Right cardiac atrium (tissue), 5 donors: ENCODE results near the gene BCL7C. TPM values are rescaled to one million over a fixed set of nuclear protein-coding genes. Genes with fewer than 3 reads are reported as not detected.

Experiments used
- ATAC-seq, 2 donors: fragments of 200-7000 bp; cut with Tn5 transposase; one replicate each; pipeline versions ENCODE4 v1.8.0 to v1.9.1; 2020; ENCODE audit warnings: moderate library complexity in 2 of 2, mild to moderate bottlenecking in 1 of 2
- DNase-seq, 3 donors: peaks; one replicate each; pipeline ENCODE4 v3.0.0-alpha.2; 2020
- H3K27ac ChIP-seq: one replicate; pipeline ENCODE4 v1.5.1; 2013; ENCODE audit warnings: mild to moderate bottlenecking, low read length, control low read depth, moderate library complexity
- H3K27me3 ChIP-seq: one replicate; pipeline ENCODE4 v1.6.1; 2013; ENCODE audit not compliant: control insufficient read depth, insufficient read depth
- H3K4me1 ChIP-seq: one replicate; pipeline ENCODE4 v1.6.1; 2013; ENCODE audit warnings: low read length; ENCODE audit not compliant: control insufficient read depth, insufficient read depth
- H3K4me3 ChIP-seq: one replicate; pipeline ENCODE4 v1.5.1; 2013; ENCODE audit warnings: low read length, control low read depth
- H3K9me3 ChIP-seq: one replicate; pipeline ENCODE4 v1.6.1; 2013; ENCODE audit warnings: low read length; ENCODE audit not compliant: control insufficient read depth
- WGBS: extraction: QIAGEN DNeasy Blood & Tissue Kit; methylation state at CpG from one replicate; pipeline ENCODE4 v1.1.7; 2013; 5-methylcytosine and 5-hydroxymethylcytosine counted together
- intact Hi-C, 4 donors: fragments of 100-400 bp; cut with DNase I; formaldehyde crosslinking; loops; one replicate each; pipeline versions ENCODE4 v1.11.0 to v1.14.0; 2022 to 2023
- polyA plus RNA-seq: library from polyadenylated mRNA; stranded (reverse); fragments of 200-250 nt; gene quantifications from one replicate; pipeline ENCODE4 v1.2.3, GENCODE V29; 2013
- total RNA-seq, 4 donors: library from RNA; stranded (reverse); fragmentation: NEBNext Ultra II Directional; extraction: Animal tissue kit (Norgen Biotek cat#: 25700); gene quantifications; one replicate each; pipeline ENCODE4 v1.2.1, GENCODE V29; 2021
- donor health status: healthy with polysubstance abuse.
- donor health status: DM: no; HTN: yes; CAD: no.
- donor health status: DM: no; HTN: no; CAD: no.
- donor health status: DM: no; HTN: yes; CAD: no; lungs with severe emphysema.
- donor health status: DM: yes; HTN: yes; CAD: no.

The BCL7C gene
- total and polyA plus RNA-seq, 5 donors = 20.6 to 31.7 (median 29.2) TPM

DNA sequence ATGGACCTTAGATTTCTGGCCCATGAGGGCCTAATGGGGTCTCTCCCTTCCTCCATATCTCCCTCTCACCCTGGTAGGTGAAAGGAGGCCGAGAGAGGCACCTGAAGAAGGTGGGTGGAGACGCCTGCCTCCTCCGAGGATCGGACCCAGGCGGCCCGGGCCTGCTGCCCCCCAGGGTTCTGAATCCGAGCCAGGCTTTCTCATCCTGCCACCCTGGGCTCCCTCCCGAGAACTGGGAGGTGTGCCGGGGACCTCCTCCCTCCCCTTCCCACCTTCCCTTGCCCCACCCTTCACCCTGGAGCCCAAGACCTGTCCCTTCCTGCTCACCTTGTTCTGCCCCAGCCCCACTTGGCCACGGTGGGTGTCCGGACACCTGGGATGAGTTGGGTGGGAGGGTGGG, 34.5 kb upstream of the BCL7C start:
- ATAC-seq = no peak
- H3K9me3 ChIP-seq = no peaks in the 10 kb centered on the region
- H3K4me1 ChIP-seq = no peaks in the 10 kb centered on the region
- H3K4me3 ChIP-seq = no peak overlapping the region
- no peaks in the 10 kb centered on the region for H3K27me3 ChIP-seq
- 91% methylated on average over 11 of the region's 11 CpGs for WGBS
- no peak overlapping the region for H3K27ac ChIP-seq
- intact Hi-C loops = loop anchor here in 1 of 4 donors (10.0 kb wide), 1 partner anchor 84 kb away; no protein-coding TSS in a partner anchor
- peak in 2 of 3 donors; percentile 54 to 65 for DNase-seq

DNA sequence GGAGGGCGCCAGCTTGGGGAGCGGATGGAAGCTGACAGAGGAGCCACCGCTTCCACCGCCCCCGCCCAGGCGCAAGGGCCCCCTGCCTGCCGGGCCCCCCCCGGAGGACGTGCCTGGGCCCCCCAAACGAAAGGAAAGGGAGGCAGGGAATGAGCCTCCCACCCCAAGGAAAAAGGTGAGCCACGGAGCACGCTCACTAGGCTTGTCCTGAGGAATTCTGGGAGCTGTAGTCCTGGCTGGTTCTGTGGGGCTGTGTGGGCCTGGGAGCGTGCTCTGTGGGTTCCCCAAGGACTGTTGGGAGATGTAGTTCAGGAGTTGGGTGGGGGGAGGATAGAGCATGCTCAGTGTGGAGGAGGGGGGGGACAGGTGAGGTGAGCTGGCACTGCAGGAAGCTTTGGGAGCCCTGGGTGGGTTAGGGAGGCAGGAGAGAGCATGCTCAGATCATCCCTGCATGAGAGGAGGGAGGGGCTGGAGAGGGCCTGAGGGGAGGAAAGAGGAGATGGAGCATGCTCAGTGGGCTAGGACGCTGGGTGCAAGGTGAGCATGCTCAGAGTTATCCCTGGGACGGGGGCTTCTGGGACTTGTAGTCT, 34.0 kb upstream of the BCL7C start:
- 58% methylated on average over 15 of the region's 15 CpGs for WGBS
- intact Hi-C loops = loop anchor here in 1 of 4 donors (10.0 kb wide), 1 partner anchor 83 kb away; no protein-coding TSS in a partner anchor
- no peak overlapping the region for H3K27ac ChIP-seq

DNA sequence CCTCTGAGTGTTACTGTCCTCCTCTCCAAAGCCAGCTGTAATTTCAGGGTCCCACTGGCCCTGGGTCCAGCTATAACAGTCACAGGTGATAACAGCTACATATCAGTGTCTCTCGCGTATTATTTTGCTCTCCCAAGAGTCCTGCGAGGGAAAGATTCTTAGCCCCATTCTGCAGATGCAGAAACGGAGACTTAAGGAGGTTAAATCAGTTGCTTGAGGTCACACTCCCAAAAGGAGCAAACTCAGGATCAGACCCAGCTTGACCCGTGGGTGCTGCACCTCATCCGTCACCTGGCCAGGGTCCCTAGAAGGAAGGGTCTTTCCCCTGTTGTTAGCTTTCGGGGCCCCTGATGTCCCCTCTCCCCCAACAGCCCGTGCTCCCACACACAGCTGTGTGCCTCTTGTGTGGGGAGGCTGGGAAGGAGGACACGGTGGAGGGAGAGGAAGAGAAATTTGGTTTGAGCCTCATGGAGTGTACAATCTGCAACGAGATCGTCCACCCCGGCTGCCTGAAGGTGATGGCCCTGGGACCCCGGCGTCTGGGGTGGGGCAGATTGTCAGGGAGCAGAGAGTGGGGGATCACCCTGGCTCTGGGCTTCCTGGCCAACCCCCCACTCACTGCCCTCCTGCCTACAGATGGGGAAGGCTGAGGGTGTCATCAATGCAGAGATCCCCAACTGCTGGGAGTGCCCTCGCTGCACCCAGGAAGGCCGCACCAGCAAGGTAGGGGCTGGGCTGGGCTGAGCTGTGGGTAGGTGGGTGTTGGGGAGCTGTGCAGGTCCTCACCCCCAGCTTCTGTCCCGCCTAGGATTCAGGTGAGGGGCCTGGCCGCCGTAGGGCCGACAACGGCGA, 33.3 kb upstream of the BCL7C start:
- Histone ChIP-seq H3K4me3 (no peak overlapping the region), H3K9me3 (no peaks in the 10 kb centered on the region), H3K4me1 (no peaks in the 10 kb centered on the region), H3K27ac (no peak overlapping the region), H3K27me3 (no peaks in the 10 kb centered on the region)
- DNase-seq (peak in 2 of 3 donors; percentile 44 to 71), ATAC-seq (no peak)
- intact Hi-C loops = loop anchor here in 1 of 4 donors (10.0 kb wide), 1 partner anchor 82 kb away; no protein-coding TSS in a partner anchor
- 85% methylated on average over 22 of the region's 22 CpGs for WGBS

More for the DNA sequence above, 34.0 kb upstream of the BCL7C start:
- Histone ChIP-seq H3K27me3 (no peaks in the 10 kb centered on the region), H3K4me3 (no peak overlapping the region), H3K4me1 (no peaks in the 10 kb centered on the region), H3K9me3 (no peaks in the 10 kb centered on the region)
- DNase-seq = peak in 2 of 3 donors; percentile 70 to 75
- peak; percentile 5 to 23 for ATAC-seq

DNA sequence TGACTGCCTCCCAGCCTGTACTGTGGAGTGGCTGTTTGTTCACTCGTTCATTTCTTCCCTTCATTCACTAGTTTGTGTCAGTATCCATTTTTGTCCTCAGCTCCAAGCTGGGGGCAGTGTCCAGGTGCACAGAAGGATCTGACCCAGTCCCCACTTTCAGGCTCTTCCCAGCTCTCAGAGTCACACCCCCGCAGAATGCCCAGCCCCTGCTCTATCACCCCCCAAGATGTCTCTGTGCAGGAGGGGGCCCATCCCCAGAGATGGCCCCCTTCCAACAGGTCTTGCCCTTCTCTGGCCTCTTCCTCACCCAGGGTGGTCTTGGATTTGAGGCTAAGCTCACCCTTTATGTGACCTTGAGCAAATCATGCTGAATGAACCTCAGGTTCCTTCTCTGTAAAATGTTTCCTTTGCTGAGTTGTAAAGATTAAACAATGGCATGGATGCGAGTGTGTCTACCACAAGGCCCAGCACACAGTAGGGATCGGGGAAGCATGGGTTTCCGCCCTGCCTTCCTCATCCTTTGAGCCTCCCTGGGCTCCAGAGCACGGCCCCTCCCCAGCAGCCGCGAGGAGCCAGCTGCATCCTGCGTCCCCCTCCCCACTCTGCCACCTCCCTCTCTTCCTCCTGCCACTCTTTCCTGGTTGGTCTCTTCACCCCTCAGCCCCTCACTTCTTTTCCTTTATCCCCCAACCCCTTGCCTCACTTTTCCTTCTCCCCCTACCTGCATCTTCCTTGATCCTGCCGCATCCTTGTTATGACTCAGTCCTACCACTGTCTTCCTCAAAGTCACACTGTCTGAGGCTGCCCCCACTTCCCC, 32.3 kb upstream of the BCL7C start:
- DNase-seq (peak in 2 of 3 donors; percentile 45 to 54), ATAC-seq (no peak)
- H3K4me1 ChIP-seq = no peaks in the 10 kb centered on the region
- H3K27ac ChIP-seq = no peak overlapping the region
- WGBS = 63% methylated on average over 10 of the region's 10 CpGs
- no peaks in the 10 kb centered on the region for H3K9me3 ChIP-seq
- no peak overlapping the region for H3K4me3 ChIP-seq
- no peaks in the 10 kb centered on the region for H3K27me3 ChIP-seq
- intact Hi-C loops = loop anchor here in 1 of 4 donors (10.0 kb wide), 1 partner anchor 81 kb away; no protein-coding TSS in a partner anchor

DNA sequence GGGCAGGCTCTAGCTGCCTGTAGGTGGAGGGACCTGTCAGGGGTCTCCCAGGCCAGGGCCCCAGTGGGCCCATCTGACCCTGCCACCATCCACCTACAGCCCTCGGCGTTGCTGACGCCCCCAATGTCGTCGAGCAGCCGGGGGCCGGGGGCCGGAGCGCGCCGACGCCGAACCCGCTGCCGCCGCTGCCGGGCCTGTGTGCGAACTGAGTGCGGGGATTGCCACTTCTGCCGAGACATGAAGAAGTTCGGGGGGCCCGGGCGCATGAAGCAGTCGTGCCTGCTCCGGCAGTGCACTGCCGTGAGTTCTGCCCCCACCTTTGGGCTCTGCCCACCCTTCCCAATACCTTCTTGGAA, 31.7 kb upstream of the BCL7C start:
- no peaks in the 10 kb centered on the region for H3K4me1 ChIP-seq
- WGBS = 90% methylated on average over 26 of the region's 26 CpGs

DNA sequence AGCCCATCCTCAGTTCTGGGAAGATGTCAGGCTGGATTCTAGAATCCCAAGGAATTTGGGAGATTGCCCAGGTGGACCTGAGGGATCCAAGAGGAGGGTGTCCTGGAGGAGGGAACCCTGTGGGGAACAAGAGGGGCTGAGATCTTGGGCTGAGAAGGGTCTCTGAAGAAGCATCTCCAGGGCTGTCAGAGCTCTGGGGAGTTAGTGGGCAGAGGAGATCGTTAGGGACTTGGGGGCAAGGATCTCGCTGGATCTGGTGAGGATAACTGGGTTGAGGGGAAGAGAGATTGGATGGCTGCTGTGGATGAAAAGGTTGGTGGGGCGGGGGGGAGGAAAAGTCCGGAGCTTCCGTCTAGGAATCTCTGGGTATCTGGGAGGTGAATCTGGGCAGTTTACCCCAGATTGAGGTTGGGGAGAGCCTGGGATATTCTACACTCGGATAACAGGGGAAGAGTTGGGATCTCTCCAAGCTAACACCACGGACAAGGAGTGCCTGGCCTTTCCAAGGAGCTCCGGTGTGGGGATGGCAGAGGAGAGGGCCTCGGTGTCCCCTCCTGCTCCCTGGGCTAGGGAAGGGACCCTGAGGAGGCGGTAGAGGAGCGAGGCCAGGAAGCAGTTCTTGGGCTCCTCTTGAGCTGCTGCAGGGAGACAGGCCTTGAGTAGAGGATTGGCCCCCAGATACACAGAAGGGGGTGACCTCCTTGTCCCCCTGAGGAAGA, 31.2 kb upstream of the BCL7C start:
- H3K9me3 ChIP-seq = no peaks in the 10 kb centered on the region
- no peak overlapping the region for H3K27ac ChIP-seq
- ATAC-seq (no peak), DNase-seq (peak in 1 of 3 donors; percentile 46)
- no peaks in the 10 kb centered on the region for H3K27me3 ChIP-seq
- intact Hi-C loops = loop anchor here in 2 of 4 donors (5.0 to 10.0 kb wide), 2 partner anchors 80 to 83 kb away; no protein-coding TSS in a partner anchor
- H3K4me1 ChIP-seq = no peaks in the 10 kb centered on the region
- no peak overlapping the region for H3K4me3 ChIP-seq
- WGBS = 62% methylated on average over 11 of the region's 11 CpGs

More for the DNA sequence above, 31.7 kb upstream of the BCL7C start:
- no peak for ATAC-seq
- Histone ChIP-seq H3K27ac (no peak overlapping the region), H3K9me3 (no peaks in the 10 kb centered on the region), H3K4me3 (no peak overlapping the region), H3K27me3 (no peaks in the 10 kb centered on the region)
- DNase-seq = peak in 2 of 3 donors; percentile 52 to 68
- intact Hi-C loops = loop anchor here in 1 of 4 donors (10.0 kb wide), 1 partner anchor 81 kb away; no protein-coding TSS in a partner anchor

DNA sequence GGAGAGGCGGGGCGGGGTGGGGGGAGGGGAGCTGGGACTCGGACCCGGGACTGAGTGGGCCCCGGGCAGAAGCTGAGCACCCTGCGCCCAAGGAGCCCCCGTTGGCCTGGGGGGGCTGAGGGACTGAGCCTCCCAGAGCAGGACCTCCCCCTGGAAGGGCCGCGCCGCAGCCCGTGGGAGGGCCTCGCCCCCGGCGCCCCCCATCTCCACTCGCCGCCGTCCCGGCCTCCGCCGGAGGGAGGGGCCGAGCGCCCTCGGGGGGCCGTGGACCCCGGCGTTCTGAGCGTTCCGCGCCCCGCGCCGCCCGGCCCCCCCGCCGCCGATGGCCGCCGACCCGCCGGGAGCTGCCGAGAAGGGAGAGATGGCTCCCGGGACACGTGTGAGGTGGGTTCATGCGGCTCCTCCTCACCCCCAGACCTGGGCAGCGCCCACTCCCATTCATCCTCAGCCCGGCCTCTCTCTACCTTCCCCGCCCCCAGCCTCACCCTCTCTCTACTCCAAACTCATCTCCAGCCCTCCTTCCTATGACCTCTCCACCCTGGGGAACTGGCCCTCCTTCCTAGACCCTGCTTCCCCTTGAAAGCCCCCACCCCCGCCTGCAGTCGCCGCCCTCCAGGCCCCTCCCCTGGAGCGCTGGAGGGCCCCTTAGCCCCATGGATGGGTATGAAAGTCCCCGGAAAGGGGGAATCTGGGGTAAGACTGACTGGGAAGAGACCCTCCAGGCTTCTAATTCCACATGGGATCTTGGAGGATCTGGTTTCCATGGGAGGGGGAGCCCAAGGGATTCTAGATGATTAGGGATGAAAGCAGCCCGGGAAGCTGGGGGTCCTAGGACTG, 30.4 kb upstream of the BCL7C start:
- H3K27me3 ChIP-seq = no peaks in the 10 kb centered on the region
- H3K4me3 ChIP-seq = peak overlapping the region; percentile 95
- H3K4me1 ChIP-seq = no peaks in the 10 kb centered on the region
- peak overlapping the region; percentile 16 for H3K27ac ChIP-seq
- no peak for ATAC-seq
- DNase-seq = peak in 2 of 3 donors; percentile 75 to 84
- 3% methylated on average over 50 of the region's 53 CpGs for WGBS
- intact Hi-C loops = loop anchor here in 2 of 4 donors (5.0 to 10.0 kb wide), 2 partner anchors 79 to 82 kb away; no protein-coding TSS in a partner anchor
- no peaks in the 10 kb centered on the region for H3K9me3 ChIP-seq

DNA sequence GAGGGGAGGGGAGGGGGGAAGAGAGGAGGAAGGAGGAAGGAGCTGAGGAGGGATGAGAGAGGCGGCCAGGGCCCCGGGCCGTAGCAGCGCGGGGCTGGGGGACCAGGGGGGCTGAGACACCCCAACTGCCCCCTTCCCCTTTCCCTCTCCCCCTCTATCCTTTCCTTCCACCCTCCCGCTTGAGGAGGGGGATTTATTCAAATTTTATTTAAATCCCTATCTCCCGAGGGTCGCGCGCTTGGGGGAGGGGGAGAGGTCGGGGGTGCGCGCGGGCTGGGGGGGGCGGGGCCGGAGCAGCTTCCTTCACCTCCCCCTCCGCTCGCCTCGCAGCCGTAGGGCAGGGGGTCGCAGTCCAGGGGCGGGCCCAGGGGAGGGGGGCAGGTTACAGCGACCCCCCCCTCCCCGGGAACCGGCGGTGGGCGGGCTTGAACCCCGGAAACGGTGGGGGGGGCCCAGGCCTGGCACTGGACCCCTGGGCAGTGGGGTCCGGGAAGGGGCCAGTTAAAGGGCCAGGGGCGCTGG, 29.7 kb upstream of the BCL7C start, which contains the start of gene FBXL19:
Gene FBXL19, plus strand, starts transcription at position 19 of the 522 bp plus-strand sequence. CDS start 2,183 bp downstream, outside the sequence.
- under 1% methylated on average over 31 of the region's 31 CpGs for WGBS
- Histone ChIP-seq H3K27me3 (no peaks in the 10 kb centered on the region), H3K27ac (peak within 1 kb of the TSS; percentile 94), H3K4me1 (no peaks in the 10 kb centered on the region), H3K4me3 (peak within 1 kb of the TSS; percentile 95), H3K9me3 (no peaks in the 10 kb centered on the region)
- ATAC-seq (peak in 1 of 2 donors; percentile 0), DNase-seq (peak; percentile 64 to 87 (median 80))
- intact Hi-C loops = loop anchor here in 2 of 4 donors (5.0 to 10.0 kb wide), 2 partner anchors 79 to 81 kb away; no protein-coding TSS in a partner anchor

DNA sequence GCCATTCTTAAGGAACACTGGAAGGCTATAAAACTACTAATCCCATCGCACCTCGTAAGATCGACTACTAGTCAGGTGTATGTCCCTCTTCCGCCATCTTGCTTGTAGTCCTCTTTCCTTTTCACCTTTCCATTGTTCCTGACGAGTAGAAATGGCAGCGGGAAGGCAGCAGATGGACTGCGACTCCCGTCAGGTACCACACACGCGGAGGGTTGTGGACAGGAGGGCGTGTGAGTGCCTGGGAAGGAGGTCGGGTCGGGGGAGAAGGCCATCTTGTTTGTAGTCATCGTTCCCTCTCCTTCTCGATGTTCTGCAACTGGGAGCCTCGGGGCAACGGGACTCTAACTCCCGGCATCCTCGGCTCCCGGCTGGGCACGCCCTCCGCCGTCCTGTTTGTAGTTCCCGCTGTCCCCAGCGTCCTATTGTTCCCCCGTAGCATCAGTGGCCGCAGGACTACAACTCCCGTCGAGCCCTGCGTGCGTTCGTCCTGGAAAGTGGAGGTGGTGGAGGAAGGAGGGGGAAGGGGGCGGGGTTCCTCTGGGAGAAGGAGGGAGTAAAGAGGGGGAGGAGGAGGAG, 29.2 kb upstream of the BCL7C start:
- intact Hi-C loops = loop anchor here in 2 of 4 donors (5.0 to 10.0 kb wide), 2 partner anchors 78 to 81 kb away; no protein-coding TSS in a partner anchor
- Histone ChIP-seq H3K4me1 (no peaks in the 10 kb centered on the region), H3K9me3 (no peaks in the 10 kb centered on the region), H3K27me3 (no peaks in the 10 kb centered on the region), H3K27ac (peak overlapping the region; percentile 94), H3K4me3 (peak overlapping the region; percentile 95)
- DNase-seq (peak; percentile 100), ATAC-seq (peak; percentile 88 to 89)
- WGBS = under 1% methylated on average over 32 of the region's 33 CpGs
